HG03439 (cell line): ENCODE measurements around the gene PLD3.
"Not testable (repeated sequence)": the region's sequence is repeated elsewhere in the genome, so short reads cannot be mapped to it uniquely, and the experiment has no call there.

Experiments used
- ATAC-seq: cut with Tn5 transposase; IDR thresholded peaks from one replicate; pipeline ENCODE4 v1.9.1; 2021; ENCODE audit warnings: mild to moderate bottlenecking, moderate library complexity; ENCODE audit not compliant: unreplicated experiment

PLD3 gene

GRCh38 chr19:40387155-40387554 is 38.7 kb downstream of the PLD3 start:
- ATAC-seq: no peak

- no peak for ATAC-seq
These were observed 40.0 kb downstream of the PLD3 start for GRCh38 chr19:40388481-40388880.

- no peak for ATAC-seq
These were observed 41.0 kb downstream of the PLD3 start for GRCh38 chr19:40389404-40390083.

- no peak for ATAC-seq
These were observed 41.7 kb downstream of the PLD3 start, which contains the start of gene HIPK4 for GRCh38 chr19:40390084-40390742. HIPK4 (minus strand) TSS chr19:40390181; CDS start chr19:40389902, 279 bp downstream.

GRCh38 chr19:40392123-40392522 is 43.6 kb downstream of the PLD3 start:
- no peak for ATAC-seq

- ATAC-seq: no peak
These were observed 44.5 kb downstream of the PLD3 start for GRCh38 chr19:40392894-40393517.

- no peak for ATAC-seq
These were observed 45.7 kb downstream of the PLD3 start for GRCh38 chr19:40393894-40394815.

GRCh38 chr19:40394816-40395210 is 46.3 kb downstream of the PLD3 start:
- ATAC-seq: no peak

- no peak for ATAC-seq
These were observed 47.5 kb downstream of the PLD3 start for GRCh38 chr19:40395956-40396355.

- ATAC-seq: no peak
These were observed 48.5 kb downstream of the PLD3 start for GRCh38 chr19:40396886-40397567.

- ATAC-seq: no peak
These were observed 49.0 kb downstream of the PLD3 start for GRCh38 chr19:40397568-40397906.

- ATAC-seq: no peak
These were observed 50.1 kb downstream of the PLD3 start for GRCh38 chr19:40398417-40399131.

- ATAC-seq: no peak
These were observed 52.1 kb downstream of the PLD3 start for GRCh38 chr19:40400559-40400958.

- ATAC-seq: peak; percentile 63
These were observed 54.9 kb downstream of the PLD3 start for GRCh38 chr19:40403262-40403984.

- ATAC-seq: no peak
These were observed 59.5 kb downstream of the PLD3 start for GRCh38 chr19:40407714-40408597.

GRCh38 chr19:40408598-40408925 is 60.1 kb downstream of the PLD3 start:
- ATAC-seq: not testable (repeated sequence)

GRCh38 chr19:40410030-40410389 is 61.5 kb downstream of the PLD3 start:
- ATAC-seq: no peak

GRCh38 chr19:40411125-40411842 is 62.8 kb downstream of the PLD3 start:
- ATAC-seq: no peak
